Loucy (cell line): ENCODE results near the gene MCHR1.

Source experiments
- H2AFZ ChIP-seq: fragments of 200-600 bp; sonication (generic); 2 replicates; pipeline ENCODE4 v1.6.0; 2016; ENCODE audit warnings: antibody characterized with exemption, mild to moderate bottlenecking, low read length, moderate library complexity
- H3F3A ChIP-seq: fragments of 200-600 bp; 2 replicates; pipeline ENCODE4 v1.6.0; 2016; ENCODE audit warnings: antibody characterized with exemption, low read depth, mild to moderate bottlenecking
- H3K27me3 ChIP-seq: fragments of 200-600 bp; sonication (generic); 2 replicates; pipeline ENCODE4 v1.6.1; 2014; ENCODE audit warnings: low read length, mild to moderate bottlenecking; ENCODE audit not compliant: insufficient read depth, poor library complexity, severe bottlenecking
- H3K36me3 ChIP-seq: fragments of 200-600 bp; sonication (generic); 2 replicates; pipeline ENCODE4 v1.6.1; 2016; ENCODE audit warnings: low read length; ENCODE audit not compliant: insufficient read depth
- H3K4me1 ChIP-seq: fragments of 200-600 bp; sonication (generic); 2 replicates; pipeline ENCODE4 v1.5.1; 2014; ENCODE audit warnings: low read length, mild to moderate bottlenecking; ENCODE audit not compliant: insufficient read depth, poor library complexity, severe bottlenecking
- H3K4me2 ChIP-seq: fragments of 200-600 bp; sonication (generic); 2 replicates; pipeline ENCODE4 v1.6.0; 2014; ENCODE audit warnings: antibody characterized with exemption, low read length, low read depth, mild to moderate bottlenecking; ENCODE audit not compliant: poor library complexity, severe bottlenecking
- H3K4me3 ChIP-seq: fragments of 200-600 bp; sonication (generic); 2 replicates; pipeline ENCODE4 v1.5.1; 2014; ENCODE audit warnings: low read length, mild to moderate bottlenecking, mixed read lengths; ENCODE audit not compliant: poor library complexity, severe bottlenecking
- H3K79me2 ChIP-seq: fragments of 200-600 bp; sonication (generic); 2 replicates; pipeline ENCODE4 v1.6.1; 2014; ENCODE audit warnings: low read length; ENCODE audit not compliant: insufficient read depth
- H3K9ac ChIP-seq: fragments of 200-600 bp; sonication (generic); 2 replicates; pipeline ENCODE4 v1.6.0; 2014; ENCODE audit warnings: mild to moderate bottlenecking, low read depth, low read length, moderate library complexity; ENCODE audit not compliant: poor library complexity, severe bottlenecking
- H3K9me2 ChIP-seq: fragments of 200-600 bp; sonication (generic); replicated peaks from 2 replicates; pipeline ENCODE4 v1.6.1; 2016; ENCODE audit warnings: low read depth, low read length, mixed read lengths
- H3K9me3 ChIP-seq: fragments of 200-600 bp; sonication (generic); 2 replicates; pipeline ENCODE4 v1.6.1; 2014; ENCODE audit warnings: mild to moderate bottlenecking, antibody characterized with exemption, low read length, low read depth; ENCODE audit not compliant: insufficient read depth
- H4K20me1 ChIP-seq: fragments of 200-600 bp; sonication (generic); 2 replicates; pipeline ENCODE4 v1.6.0; 2014; ENCODE audit warnings: antibody characterized with exemption, low read length, mild to moderate bottlenecking; ENCODE audit not compliant: insufficient read depth, poor library complexity, severe bottlenecking
- CTCF ChIP-seq: fragments of 200-600 bp; sonication (generic); conservative IDR thresholded peaks from 2 replicates; pipeline ENCODE4 v1.5.1; 2014; ENCODE audit warnings: mild to moderate bottlenecking, antibody characterized with exemption, low read length
- EZH2phosphoT487 ChIP-seq: fragments of 200-600 bp; IDR thresholded peaks from 2 replicates; pipeline ENCODE4 v1.6.1; 2018; ENCODE audit warnings: antibody characterized with exemption, mild to moderate bottlenecking, moderate library complexity, borderline replicate concordance

Gene MCHR1

GRCh38 chr22:40659166-40659565 lies 20.1 kb upstream of the MCHR1 start:
- Histone ChIP-seq H4K20me1 (no peaks in the 10 kb centered on the region), H3K27me3 (no peaks in the 10 kb centered on the region), H3K4me1 (no peaks in the 10 kb centered on the region), H3K36me3 (no peaks in the 10 kb centered on the region), H3K4me3 (no peak overlapping the region), H3K9me2 (no peaks in the 10 kb centered on the region), H3K79me2 (no peaks in the 10 kb centered on the region), H3K9me3 (no peaks in the 10 kb centered on the region), H3K4me2 (no peak overlapping the region), H2AFZ (no peak overlapping the region), H3K9ac (no peak overlapping the region), H3F3A (no peaks in the 10 kb centered on the region)
- TF ChIP-seq EZH2phosphoT487, result no peak

- Histone ChIP-seq H3K36me3 (no peaks in the 10 kb centered on the region), H3K4me3 (no peak overlapping the region), H3K27me3 (no peaks in the 10 kb centered on the region), H3K9ac (no peak overlapping the region), H3K4me1 (no peaks in the 10 kb centered on the region), H3K4me2 (no peak overlapping the region), H2AFZ (no peak overlapping the region), H3F3A (no peaks in the 10 kb centered on the region), H3K79me2 (no peaks in the 10 kb centered on the region), H3K9me2 (no peaks in the 10 kb centered on the region), H3K9me3 (no peaks in the 10 kb centered on the region), H4K20me1 (no peaks in the 10 kb centered on the region)
- TF ChIP-seq CTCF, result no peak
- TF ChIP-seq EZH2phosphoT487, result no peak
Measured at GRCh38 chr22:40660730-40661129, 18.6 kb upstream of the MCHR1 start.

DNA sequence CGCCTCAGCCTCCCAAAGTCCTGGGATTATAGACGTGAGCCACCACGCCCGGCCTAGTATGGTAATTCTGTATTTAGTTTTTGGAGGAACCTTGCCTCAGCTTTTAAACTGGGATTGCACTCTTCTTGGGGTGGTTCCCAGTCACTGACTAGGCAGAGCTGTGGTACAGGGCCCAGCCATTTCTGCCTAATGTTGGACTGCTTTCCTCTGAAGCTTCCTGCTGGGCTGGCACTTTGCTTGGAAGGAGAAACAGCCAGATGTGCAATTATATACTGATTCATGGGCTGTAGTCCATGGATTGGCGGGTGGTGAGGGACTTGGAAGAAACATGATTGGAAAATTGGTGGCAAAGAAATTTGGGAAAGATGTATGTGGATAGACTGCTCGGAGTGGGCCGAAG lies 17.6 kb upstream of the MCHR1 start:
- no peak overlapping the region for H2AFZ ChIP-seq
- H3K79me2 ChIP-seq, result no peaks in the 10 kb centered on the region
- H3K4me1 ChIP-seq, result no peaks in the 10 kb centered on the region
- no peaks in the 10 kb centered on the region for H4K20me1 ChIP-seq
- no peaks in the 10 kb centered on the region for H3K9me3 ChIP-seq
- H3K9ac ChIP-seq, result no peak overlapping the region
- H3F3A ChIP-seq, result no peaks in the 10 kb centered on the region
- no peaks in the 10 kb centered on the region for H3K27me3 ChIP-seq
- H3K4me3 ChIP-seq, result no peak overlapping the region
- TF ChIP-seq EZH2phosphoT487 (no peak), CTCF (no peak)
- no peaks in the 10 kb centered on the region for H3K36me3 ChIP-seq
- no peak overlapping the region for H3K4me2 ChIP-seq
- no peaks in the 10 kb centered on the region for H3K9me2 ChIP-seq

GRCh38 chr22:40665312-40665711 lies 14.0 kb upstream of the MCHR1 start:
- Histone ChIP-seq H3K36me3 (no peaks in the 10 kb centered on the region), H3K9me2 (no peaks in the 10 kb centered on the region), H3K79me2 (no peaks in the 10 kb centered on the region), H3K9ac (no peak overlapping the region), H3K4me1 (peaks cover 10% of the 10 kb centered on the region), H3K27me3 (no peaks in the 10 kb centered on the region), H4K20me1 (no peaks in the 10 kb centered on the region), H2AFZ (no peak overlapping the region), H3K9me3 (no peaks in the 10 kb centered on the region), H3F3A (no peaks in the 10 kb centered on the region), H3K4me3 (no peak overlapping the region), H3K4me2 (no peak overlapping the region)
- TF ChIP-seq CTCF (no peak), EZH2phosphoT487 (no peak)
